SK-N-SH treated with all-trans-retinoic acid at 6 μM for 48 hours (cell line): ENCODE data around the gene DTD1.

Source experiments
- ATAC-seq: fragments of 200-7000 bp; cut with Tn5 transposase; 3 replicates; pipeline ENCODE4 v1.9.1; 2020; ENCODE audit warnings: mild to moderate bottlenecking, moderate library complexity
- ARNTL ChIP-seq: fragments of 450-650 bp; formaldehyde crosslinking; IDR thresholded peaks from 2 replicates; pipeline ENCODE4 v1.5.0; 2020; ENCODE audit warnings: low read depth, mild to moderate bottlenecking, moderate library complexity, borderline replicate concordance
- BACH2 ChIP-seq: fragments of 250-450 bp; sonication (Bioruptor Pico); IDR thresholded peaks from 2 replicates; pipeline ENCODE4 v1.9.0; 2021; ENCODE audit warnings: mild to moderate bottlenecking, borderline replicate concordance
- CREB5 ChIP-seq: fragments of 250-450 bp; sonication (Bioruptor Pico); IDR thresholded peaks from 2 replicates; pipeline ENCODE4 v1.5.1; 2020; ENCODE audit warnings: low read depth, mild to moderate bottlenecking, moderate library complexity
- CSDC2 ChIP-seq: fragments of 250-450 bp; sonication (Bioruptor Pico); IDR thresholded peaks from 2 replicates; pipeline ENCODE4 v1.5.0; 2020; ENCODE audit warnings: mild to moderate bottlenecking, moderate library complexity
- CSRNP3 ChIP-seq: fragments of 250-450 bp; sonication (Bioruptor Pico); IDR thresholded peaks from 2 replicates; pipeline ENCODE4 v1.5.1; 2021; ENCODE audit warnings: mild to moderate bottlenecking, moderate library complexity
- ESRRG ChIP-seq: fragments of 250-450 bp; sonication (Bioruptor Pico); IDR thresholded peaks from 2 replicates; pipeline ENCODE4 v1.6.1; 2021; ENCODE audit warnings: mild to moderate bottlenecking
- GLIS3 ChIP-seq: fragments of 250-450 bp; sonication (Bioruptor Pico); IDR thresholded peaks from 2 replicates; pipeline ENCODE4 v1.5.0; 2020; ENCODE audit warnings: mild to moderate bottlenecking, moderate library complexity
- ISL1 ChIP-seq: fragments of 250-450 bp; sonication (Bioruptor Pico); IDR thresholded peaks from 2 replicates; pipeline ENCODE4 v2.1.2; 2022; ENCODE audit warnings: mild to moderate bottlenecking, moderate library complexity
- OSR1 ChIP-seq: fragments of 250-450 bp; sonication (Bioruptor Pico); IDR thresholded peaks from 2 replicates; pipeline ENCODE4 v1.8.0; 2022; ENCODE audit warnings: moderate library complexity, mild to moderate bottlenecking, inconsistent platforms
- PATZ1 ChIP-seq: fragments of 250-450 bp; sonication (Bioruptor Pico); IDR thresholded peaks from 2 replicates; pipeline ENCODE4 v1.8.0; 2020; ENCODE audit warnings: mild to moderate bottlenecking, moderate library complexity, borderline replicate concordance
- POU6F1 ChIP-seq: fragments of 250-450 bp; sonication (Bioruptor Pico); IDR thresholded peaks from 2 replicates; pipeline ENCODE4 v1.8.0; 2021; ENCODE audit warnings: low read depth, mild to moderate bottlenecking, moderate library complexity, borderline replicate concordance
- PPARA ChIP-seq: fragments of 250-450 bp; sonication (Bioruptor Pico); IDR thresholded peaks from 2 replicates; pipeline ENCODE4 v1.5.0; 2020; ENCODE audit warnings: mild to moderate bottlenecking, borderline replicate concordance
- RARB ChIP-seq: fragments of 250-450 bp; sonication (Bioruptor Pico); IDR thresholded peaks from 2 replicates; pipeline ENCODE4 v1.8.0; 2021; ENCODE audit warnings: mild to moderate bottlenecking, moderate library complexity
- SNAI2 ChIP-seq: fragments of 250-450 bp; sonication (Bioruptor Pico); IDR thresholded peaks from 2 replicates; pipeline ENCODE4 v1.5.0; 2020; ENCODE audit warnings: mild to moderate bottlenecking, moderate library complexity
- TCF4 ChIP-seq: fragments of 250-450 bp; sonication (Bioruptor Pico); IDR thresholded peaks from 2 replicates; pipeline ENCODE4 v1.8.0; 2021; ENCODE audit warnings: mild to moderate bottlenecking, moderate library complexity, borderline replicate concordance
- TOX ChIP-seq: fragments of 250-450 bp; sonication (Bioruptor Pico); IDR thresholded peaks from 2 replicates; pipeline ENCODE4 v1.8.0; 2021; ENCODE audit warnings: mild to moderate bottlenecking, moderate library complexity, borderline replicate concordance
- TSHZ2 ChIP-seq: fragments of 250-450 bp; sonication (Bioruptor Pico); IDR thresholded peaks from 2 replicates; pipeline ENCODE4 v1.5.0; 2020; ENCODE audit warnings: mild to moderate bottlenecking, moderate library complexity
- ZC3H10 ChIP-seq: fragments of 250-450 bp; sonication (Bioruptor Pico); IDR thresholded peaks from 2 replicates; pipeline ENCODE4 v1.5.1; 2021; ENCODE audit warnings: mild to moderate bottlenecking, moderate library complexity
- ZFP3 ChIP-seq: fragments of 250-450 bp; sonication (Bioruptor Pico); IDR thresholded peaks from 2 replicates; pipeline ENCODE4 v1.5.0; 2020; ENCODE audit warnings: mild to moderate bottlenecking, moderate library complexity
- ZFP30 ChIP-seq: fragments of 450-650 bp; formaldehyde crosslinking; IDR thresholded peaks from 2 replicates; pipeline ENCODE4 v1.5.0; 2022; ENCODE audit warnings: mild to moderate bottlenecking, moderate library complexity
- ZNF565 ChIP-seq: fragments of 450-650 bp; formaldehyde crosslinking; conservative IDR thresholded peaks from 2 replicates; pipeline ENCODE4 v1.5.0; 2020; ENCODE audit warnings: low read depth, mild to moderate bottlenecking, moderate library complexity
- ZNF70 ChIP-seq: fragments of 450-650 bp; formaldehyde crosslinking; IDR thresholded peaks from 2 replicates; pipeline ENCODE4 v1.5.0; 2020; ENCODE audit warnings: mild to moderate bottlenecking, moderate library complexity
- ZNF8 ChIP-seq: fragments of 450-650 bp; formaldehyde crosslinking; IDR thresholded peaks from 2 replicates; pipeline ENCODE4 v1.5.0; 2020; ENCODE audit warnings: mild to moderate bottlenecking, moderate library complexity

Gene DTD1

GRCh38 chr20:18587665-18588573 lies at the start of gene DTD1:
TSS of gene DTD1 (plus strand) at chr20:18588054. CDS start at chr20:18588073, 19 bp downstream.
- TF ChIP-seq PPARA (CRISPR knock-in tag), result no peak
- TF ChIP-seq CSDC2, result peak; percentile 81
- TF ChIP-seq BACH2, result no peak
- peak; percentile 41; the same call in 1 of the 2 replicates for TF ChIP-seq TSHZ2 (CRISPR knock-in tag)
- 0 out of 2 replicates have a peak, but pooled peaks have one; percentile 15 for TF ChIP-seq ZFP3 (CRISPR knock-in tag)
- ATAC-seq, result peak; percentile 95

- no peak for ATAC-seq
- TF ChIP-seq BACH2 (no peak), ZFP30 (CRISPR knock-in tag) (no peak), ZFP3 (CRISPR knock-in tag) (no peak), PATZ1 (CRISPR knock-in tag) (no peak), SNAI2 (no peak), CREB5 (CRISPR knock-in tag) (no peak), ZNF70 (CRISPR knock-in tag) (no peak), ESRRG (no peak), ZC3H10 (no peak), ISL1 (CRISPR knock-in tag) (no peak), OSR1 (CRISPR knock-in tag) (no peak), RARB (CRISPR knock-in tag) (no peak), ZNF8 (no peak), GLIS3 (CRISPR knock-in tag) (no peak), ZNF565 (no peak), PPARA (CRISPR knock-in tag) (no peak), POU6F1 (no peak), ARNTL (CRISPR knock-in tag) (no peak)
Observed at GRCh38 chr20:18541741-18542140, 46.1 kb upstream of the DTD1 start.

GRCh38 chr20:18543216-18543615 lies 44.6 kb upstream of the DTD1 start:
- no peak for ATAC-seq
- no peak for TF ChIP-seq SNAI2
- TF ChIP-seq GLIS3 (CRISPR knock-in tag), result no peak
- no peak for TF ChIP-seq CSRNP3
- TF ChIP-seq ZC3H10, result no peak
- TF ChIP-seq PPARA (CRISPR knock-in tag), result no peak
- TF ChIP-seq CSDC2, result no peak
- no peak for TF ChIP-seq OSR1 (CRISPR knock-in tag)
- no peak for TF ChIP-seq TCF4 (CRISPR knock-in tag)
- no peak for TF ChIP-seq TSHZ2 (CRISPR knock-in tag)
- no peak for TF ChIP-seq CREB5 (CRISPR knock-in tag)
- TF ChIP-seq RARB (CRISPR knock-in tag), result no peak
- no peak for TF ChIP-seq TOX (CRISPR knock-in tag)
- no peak for TF ChIP-seq ZNF565
- no peak for TF ChIP-seq ARNTL (CRISPR knock-in tag)
- TF ChIP-seq ZFP3 (CRISPR knock-in tag), result no peak
- TF ChIP-seq ZNF8, result no peak
- TF ChIP-seq ESRRG, result no peak
- TF ChIP-seq ZFP30 (CRISPR knock-in tag), result no peak
